Measurements from ENCODE around the gene A3GALT2.

Gene A3GALT2

GRCh38 chr1:33342041-33342723 lies 21.3 kb upstream of the A3GALT2 start:
- POLR2A ChIA-PET = interaction anchor here (1.2 kb wide), 1 partner anchor 215 kb away, joined by 6 read pairs; no protein-coding TSS in a partner anchor
- TF ChIP-seq SP1 (IDR thresholded peaks at IDR 0.05) = no peak
- no peak for TF ChIP-seq TARDBP (IDR thresholded peaks at IDR 0.05)
- TF ChIP-seq LEF1 (IDR thresholded peaks at IDR 0.05; ENCODE audit: borderline replicate concordance) = no peak
- no peak for TF ChIP-seq HDGF (IDR thresholded peaks at IDR 0.05; ENCODE audit: borderline replicate concordance)
- TF ChIP-seq FOXK2 (IDR thresholded peaks at IDR 0.05) = no peak
- no peak for DNase-seq (ENCODE audit: extremely low spot score)
- CTCF ChIA-PET = interaction anchor here (0.6 to 1.2 kb wide), 2 partner anchors 47 to 934 kb away, joined by 3 to 4 read pairs; no protein-coding TSS in a partner anchor

- POLR2A ChIA-PET = no interaction called here
- DNase-seq (ENCODE audit: extremely low spot score) = no peak
Measured at GRCh38 chr1:33341190-33341589, 20.3 kb upstream of the A3GALT2 start.

GRCh38 chr1:33339413-33339812 lies 18.5 kb upstream of the A3GALT2 start:
- POLR2A ChIA-PET = interaction anchor here (1.1 to 2.9 kb wide), 2 partner anchors 10 to 12 kb away, joined by 3 to 15 read pairs; no protein-coding TSS in a partner anchor
- CTCF ChIA-PET = interaction anchor here (0.6 to 1.0 kb wide), 3 partner anchors 17 to 218 kb away, joined by 3 read pairs; no protein-coding TSS in a partner anchor
- no peak for DNase-seq (ENCODE audit: extremely low spot score)
- TF ChIP-seq TARDBP (IDR thresholded peaks at IDR 0.05) (no peak), LEF1 (IDR thresholded peaks at IDR 0.05; ENCODE audit: borderline replicate concordance) (no peak), FOXK2 (IDR thresholded peaks at IDR 0.05) (no peak), FOXA1 (IDR thresholded peaks at IDR 0.05) (no peak), NFRKB (IDR thresholded peaks at IDR 0.05) (no peak), FOXM1 (IDR thresholded peaks at IDR 0.05; ENCODE audit: borderline replicate concordance) (no peak), BHLHE40 (IDR thresholded peaks at IDR 0.05; ENCODE audit: borderline replicate concordance) (no peak), HDGF (IDR thresholded peaks at IDR 0.05; ENCODE audit: borderline replicate concordance) (no peak), SP1 (IDR thresholded peaks at IDR 0.05) (no peak), L3MBTL2 (conservative IDR thresholded peaks at IDR 0.05) (no peak), SUZ12 (IDR thresholded peaks at IDR 0.05) (no peak), ZNF384 (IDR thresholded peaks at IDR 0.05) (no peak), CTBP1 (IDR thresholded peaks at IDR 0.05; ENCODE audit: borderline replicate concordance) (no peak), PKNOX1 (IDR thresholded peaks at IDR 0.05) (no peak), ARNT (IDR thresholded peaks at IDR 0.05) (no peak), ELF4 (IDR thresholded peaks at IDR 0.05) (no peak)

More at GRCh38 chr1:33341190-33341589, 20.3 kb upstream of the A3GALT2 start:
- no peak for TF ChIP-seq SP1 (IDR thresholded peaks at IDR 0.05)
- TF ChIP-seq HDGF (IDR thresholded peaks at IDR 0.05; ENCODE audit: borderline replicate concordance) = no peak
- no peak for TF ChIP-seq FOXA1 (IDR thresholded peaks at IDR 0.05)
- TF ChIP-seq ELF4 (IDR thresholded peaks at IDR 0.05) = no peak
- no peak for TF ChIP-seq ARNT (IDR thresholded peaks at IDR 0.05)
- no peak for TF ChIP-seq ZNF384 (IDR thresholded peaks at IDR 0.05)
- TF ChIP-seq LEF1 (IDR thresholded peaks at IDR 0.05; ENCODE audit: borderline replicate concordance) = no peak
- no peak for TF ChIP-seq TARDBP (IDR thresholded peaks at IDR 0.05)
- no peak for TF ChIP-seq CTBP1 (IDR thresholded peaks at IDR 0.05; ENCODE audit: borderline replicate concordance)
- TF ChIP-seq PKNOX1 (IDR thresholded peaks at IDR 0.05) = no peak
- TF ChIP-seq FOXK2 (IDR thresholded peaks at IDR 0.05) = no peak
- no peak for TF ChIP-seq NFRKB (IDR thresholded peaks at IDR 0.05)
- TF ChIP-seq L3MBTL2 (conservative IDR thresholded peaks at IDR 0.05) = no peak
- no peak for TF ChIP-seq BHLHE40 (IDR thresholded peaks at IDR 0.05; ENCODE audit: borderline replicate concordance)
- no peak for TF ChIP-seq SUZ12 (IDR thresholded peaks at IDR 0.05)
- TF ChIP-seq FOXM1 (IDR thresholded peaks at IDR 0.05; ENCODE audit: borderline replicate concordance) = no peak
- CTCF ChIA-PET = no interaction called here

- TF ChIP-seq ARNT (IDR thresholded peaks at IDR 0.05) (no peak), FOXK2 (IDR thresholded peaks at IDR 0.05) (no peak), TARDBP (IDR thresholded peaks at IDR 0.05) (no peak), L3MBTL2 (conservative IDR thresholded peaks at IDR 0.05) (peak; percentile 72)
- DNase-seq (ENCODE audit: extremely low spot score) = peak; percentile 61
- POLR2A ChIA-PET = interaction anchor here (0.6 to 2.9 kb wide), 4 partner anchors 11 to 34 kb away, joined by 3 to 15 read pairs (median 4); no protein-coding TSS in a partner anchor
- CTCF ChIA-PET = interaction anchor here (0.6 to 1.0 kb wide), 3 partner anchors 43 to 217 kb away, joined by 3 read pairs; no protein-coding TSS in a partner anchor
Measured at GRCh38 chr1:33338440-33339211, 17.7 kb upstream of the A3GALT2 start.

GRCh38 chr1:33338048-33338439 lies 17.1 kb upstream of the A3GALT2 start:
- POLR2A ChIA-PET = interaction anchor here (0.6 to 2.9 kb wide), 4 partner anchors 12 to 34 kb away, joined by 3 to 15 read pairs (median 4); no protein-coding TSS in a partner anchor
- CTCF ChIA-PET = interaction anchor here (1.0 kb wide), 1 partner anchor 43 kb away, joined by 3 read pairs; no protein-coding TSS in a partner anchor
- TF ChIP-seq TARDBP (IDR thresholded peaks at IDR 0.05) (no peak), CTBP1 (IDR thresholded peaks at IDR 0.05; ENCODE audit: borderline replicate concordance) (no peak), SP1 (IDR thresholded peaks at IDR 0.05) (no peak), FOXK2 (IDR thresholded peaks at IDR 0.05) (no peak), NFRKB (IDR thresholded peaks at IDR 0.05) (no peak), LEF1 (IDR thresholded peaks at IDR 0.05; ENCODE audit: borderline replicate concordance) (no peak), ARNT (IDR thresholded peaks at IDR 0.05) (no peak), ELF4 (IDR thresholded peaks at IDR 0.05) (no peak), FOXA1 (IDR thresholded peaks at IDR 0.05) (no peak), PKNOX1 (IDR thresholded peaks at IDR 0.05) (no peak), FOXM1 (IDR thresholded peaks at IDR 0.05; ENCODE audit: borderline replicate concordance) (no peak), L3MBTL2 (conservative IDR thresholded peaks at IDR 0.05) (no peak), SUZ12 (IDR thresholded peaks at IDR 0.05) (no peak)
- no peak for DNase-seq (ENCODE audit: extremely low spot score)

Measured in HEK293T (cell line).